AG08396 (cell line): ENCODE data around the gene AGMAT.
A peak's percentile ranks its signal among the peaks of the same experiment; 100 is the strongest.

ENCODE experiments used
- DNase-seq: peaks from one replicate; pipeline ENCODE4 v3.0.0; 2012; ENCODE audit warnings: low spot score, mixed read lengths

The AGMAT gene

GRCh38 chr1:15584489-15585363 lies at the start of gene AGMAT:
Gene AGMAT, minus strand, starts transcription at chr1:15585051. Its CDS starts 84 bp downstream, at chr1:15584967.
- peak; percentile 68 for DNase-seq

GRCh38 chr1:15633756-15634420 lies 49.0 kb upstream of the AGMAT start:
- DNase-seq: no peak

GRCh38 chr1:15628003-15628402 lies 43.2 kb upstream of the AGMAT start:
- DNase-seq: no peak

- DNase-seq: peak; percentile 10
Measured at GRCh38 chr1:15627343-15627988, 42.6 kb upstream of the AGMAT start.

- DNase-seq: no peak
Measured at GRCh38 chr1:15626269-15626950, 41.6 kb upstream of the AGMAT start.

GRCh38 chr1:15625056-15625917 lies 40.4 kb upstream of the AGMAT start:
- no peak for DNase-seq

GRCh38 chr1:15624133-15624714 lies 39.4 kb upstream of the AGMAT start:
- DNase-seq: no peak

GRCh38 chr1:15623435-15623834 lies 38.6 kb upstream of the AGMAT start:
- DNase-seq: no peak

GRCh38 chr1:15622712-15623373 lies 38.0 kb upstream of the AGMAT start:
- no peak for DNase-seq

- no peak for DNase-seq
Measured at GRCh38 chr1:15621975-15622374, 37.1 kb upstream of the AGMAT start.

GRCh38 chr1:15620902-15621682 lies 36.2 kb upstream of the AGMAT start:
- no peak for DNase-seq

GRCh38 chr1:15620155-15620545 lies 35.3 kb upstream of the AGMAT start:
- DNase-seq: peak; percentile 31

- DNase-seq: peak; percentile 27
Measured at GRCh38 chr1:15618655-15619525, 34.0 kb upstream of the AGMAT start.

GRCh38 chr1:15618077-15618654 lies 33.3 kb upstream of the AGMAT start:
- no peak for DNase-seq

- peak; percentile 96 for DNase-seq
Measured at GRCh38 chr1:15617173-15618076, 32.6 kb upstream of the AGMAT start, which contains the start of gene DDI2. Gene DDI2, plus strand, starts transcription at chr1:15617458. Its CDS starts 213 bp downstream, at chr1:15617671.

- peak; percentile 23 for DNase-seq
Measured at GRCh38 chr1:15616373-15617172, 31.7 kb upstream of the AGMAT start.
